HG02623 (cell line): ENCODE data around the gene NPB.

ENCODE experiments used
- ATAC-seq: cut with Tn5 transposase; IDR thresholded peaks from one replicate; pipeline ENCODE4 v1.9.1; 2021; ENCODE audit warnings: moderate library complexity; ENCODE audit not compliant: unreplicated experiment

NPB gene

GRCh38 chr17:81902023-81902652, at the start of gene NPB:
Gene NPB, plus strand, starts transcription at chr17:81902238. Its CDS starts 40 bp downstream, at chr17:81902278.
- no peak for ATAC-seq

GRCh38 chr17:81854974-81855774, 46.9 kb upstream of the NPB start:
- ATAC-seq, result no peak

- no peak for ATAC-seq
These were observed 43.7 kb upstream of the NPB start for GRCh38 chr17:81858170-81858966.

GRCh38 chr17:81858967-81859905, 42.8 kb upstream of the NPB start:
- no peak for ATAC-seq

- ATAC-seq, result peak; percentile 73
These were observed 41.9 kb upstream of the NPB start, which contains the start of gene P4HB for GRCh38 chr17:81859906-81860755. Gene P4HB, minus strand, starts transcription at chr17:81860535. Its CDS starts 64 bp downstream, at chr17:81860471.

GRCh38 chr17:81860756-81861568, 41.1 kb upstream of the NPB start:
- peak; percentile 70 for ATAC-seq

- ATAC-seq, result no peak
These were observed 38.8 kb upstream of the NPB start for GRCh38 chr17:81863123-81863675.

- ATAC-seq, result no peak
These were observed 37.9 kb upstream of the NPB start for GRCh38 chr17:81863833-81864768.

- no peak for ATAC-seq
These were observed 36.7 kb upstream of the NPB start for GRCh38 chr17:81865358-81865732.

- ATAC-seq, result no peak
These were observed 36.2 kb upstream of the NPB start for GRCh38 chr17:81865733-81866439.

- no peak for ATAC-seq
These were observed 35.4 kb upstream of the NPB start for GRCh38 chr17:81866440-81867169.

GRCh38 chr17:81867170-81867990, 34.7 kb upstream of the NPB start:
- no peak for ATAC-seq

GRCh38 chr17:81867991-81868673, 33.9 kb upstream of the NPB start:
- no peak for ATAC-seq

- ATAC-seq, result no peak
These were observed 33.3 kb upstream of the NPB start for GRCh38 chr17:81868674-81869220.
